Stimulated activated CD8-positive, alpha-beta memory T cell treated with anti-CD3 and anti-CD28 coated beads, Interleukin-4, amount 100 ng/mL, for 1 hour (primary cell): ENCODE results near the gene PIGM.

Experiments
- DNase-seq, 2 donors: peaks; one replicate each; pipeline ENCODE4 v3.0.0-alpha.2; 2020; ENCODE audit warnings: low read depth in 2 of 2, low spot score in 1 of 2

The PIGM gene

DNA sequence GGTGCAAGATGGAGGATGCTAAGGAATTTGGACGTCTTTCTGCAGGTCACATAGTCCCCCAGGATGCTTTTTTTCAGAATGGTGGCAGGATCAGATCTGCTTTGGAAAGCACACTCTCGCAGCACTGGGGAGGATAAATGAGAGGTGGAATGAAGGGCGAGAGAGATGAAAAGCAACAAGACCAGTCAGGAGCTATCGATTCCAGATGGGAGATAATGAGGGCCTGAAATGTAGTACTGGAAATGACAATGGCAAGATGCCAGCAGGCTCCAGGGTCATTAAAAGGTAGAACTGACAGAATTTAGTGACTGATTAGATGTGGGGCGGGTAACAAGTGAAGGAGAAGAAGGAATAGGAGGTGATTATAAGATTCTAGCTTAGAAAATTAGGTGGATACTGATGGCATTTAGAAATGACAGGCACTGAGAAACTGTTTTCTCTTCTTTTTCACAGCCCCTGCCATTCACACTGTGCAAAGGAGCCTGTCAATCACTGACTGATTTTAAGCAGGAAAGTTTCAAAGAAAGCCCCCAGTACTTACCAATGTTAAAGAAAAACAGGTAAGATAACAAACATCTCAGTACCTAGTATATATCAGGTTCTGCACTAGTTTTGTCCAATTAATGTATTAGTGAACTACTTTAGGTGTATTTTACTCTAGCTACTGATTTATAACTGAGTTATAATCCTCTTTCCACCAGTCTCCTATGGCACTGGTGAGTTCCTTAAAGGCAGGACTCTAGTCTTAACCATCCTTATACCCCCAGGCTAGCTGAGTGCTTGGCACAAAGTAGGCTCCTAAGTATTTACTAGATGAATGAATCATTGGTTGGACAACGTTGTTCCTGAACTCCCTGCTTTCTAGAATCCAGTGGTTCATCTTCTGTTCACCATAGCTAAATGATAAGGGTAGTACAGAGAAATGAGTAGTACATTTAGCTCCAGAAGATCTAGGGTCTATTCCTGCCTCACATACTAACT, 9.2 kb downstream of the PIGM start:
- no peak for DNase-seq

DNA sequence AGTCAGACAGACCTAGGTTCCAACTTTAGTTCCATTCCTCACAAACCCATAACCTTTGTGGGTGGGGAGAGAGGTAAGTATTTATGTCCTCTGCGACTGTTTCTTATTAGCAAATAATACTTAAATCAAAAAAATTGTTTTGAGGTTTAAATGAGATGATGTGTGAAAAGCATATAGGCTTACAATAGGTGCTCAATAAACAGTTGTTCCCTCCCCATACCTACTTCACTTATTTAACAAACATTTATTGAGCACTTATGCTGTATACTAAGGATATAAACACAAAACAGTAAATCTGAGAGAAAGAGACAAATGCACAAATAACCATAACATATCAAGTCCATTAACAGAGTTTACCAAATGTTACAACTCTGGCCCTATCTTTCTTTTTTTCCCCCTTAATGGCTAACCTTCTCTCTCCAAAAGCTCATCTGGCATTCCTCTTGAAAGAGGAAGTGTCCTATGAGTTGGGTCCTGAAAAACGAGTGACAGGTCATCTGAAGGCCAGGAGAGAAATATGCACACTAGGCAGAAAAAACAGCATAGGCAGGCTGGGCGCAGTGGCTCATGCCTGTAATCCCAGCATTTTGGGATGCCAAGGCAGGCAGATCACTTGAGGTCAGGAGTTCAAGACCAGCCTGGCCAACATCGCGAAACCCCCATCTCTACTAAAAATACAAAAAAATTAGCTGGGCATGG, 10.3 kb downstream of the PIGM start:
- no peak for DNase-seq

DNA sequence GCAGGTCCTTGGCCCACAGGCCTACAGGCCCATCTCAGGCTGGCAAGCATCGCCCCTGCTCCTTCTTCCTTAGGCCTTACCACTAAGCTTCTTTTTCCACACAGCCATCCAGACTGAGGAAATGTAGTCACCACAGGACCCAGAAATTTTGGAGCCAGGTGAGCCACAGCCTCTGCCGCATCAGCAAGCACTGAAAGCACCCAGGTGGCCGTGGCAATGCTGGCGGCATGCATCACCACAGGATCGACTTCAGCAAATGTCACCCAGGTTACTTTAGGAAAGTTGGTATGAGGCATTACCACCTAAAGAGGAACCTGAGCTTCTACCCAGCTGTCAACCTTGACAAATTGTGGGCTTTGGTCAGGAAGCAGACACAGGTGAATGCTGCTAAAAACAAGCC, 11.6 kb downstream of the PIGM start:
- DNase-seq = no peak

DNA sequence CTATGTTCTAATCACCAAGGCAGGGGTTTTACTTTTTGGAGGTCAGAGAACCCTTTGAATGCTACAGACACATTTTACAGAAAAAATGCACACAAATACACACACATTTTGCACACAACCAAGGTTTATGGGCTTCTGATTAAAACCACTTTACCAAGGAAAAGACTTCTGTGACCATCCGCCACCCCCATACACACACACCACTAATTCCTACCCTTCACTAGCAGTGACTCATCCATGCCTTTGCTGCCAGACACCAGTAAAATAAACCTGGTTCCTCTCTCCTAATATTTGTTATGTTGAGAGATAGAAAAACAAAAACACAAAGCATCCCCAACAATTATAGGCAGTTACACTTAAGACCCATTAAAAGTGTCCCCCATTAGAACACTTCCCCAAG, 12.9 kb downstream of the PIGM start:
- DNase-seq = no peak

DNA sequence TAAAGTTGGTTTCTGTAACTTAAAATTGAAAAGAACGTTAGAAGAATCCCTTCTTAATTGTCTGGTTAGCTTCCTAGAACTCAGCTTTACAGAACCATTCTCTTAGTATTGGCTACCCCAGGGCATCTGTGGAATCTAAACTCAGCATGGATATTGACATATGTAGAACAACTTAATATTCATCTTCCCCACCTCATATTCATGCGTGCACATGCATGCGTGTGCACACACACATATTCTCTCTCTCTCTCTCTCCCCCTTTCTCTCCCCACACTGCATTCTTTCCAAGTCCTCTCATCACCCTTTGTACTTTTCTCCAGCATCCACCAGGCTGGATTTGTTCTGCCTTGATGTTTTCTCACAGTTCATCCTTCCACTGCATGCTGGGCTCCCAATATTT, 13.4 kb downstream of the PIGM start:
- no peak for DNase-seq

DNA sequence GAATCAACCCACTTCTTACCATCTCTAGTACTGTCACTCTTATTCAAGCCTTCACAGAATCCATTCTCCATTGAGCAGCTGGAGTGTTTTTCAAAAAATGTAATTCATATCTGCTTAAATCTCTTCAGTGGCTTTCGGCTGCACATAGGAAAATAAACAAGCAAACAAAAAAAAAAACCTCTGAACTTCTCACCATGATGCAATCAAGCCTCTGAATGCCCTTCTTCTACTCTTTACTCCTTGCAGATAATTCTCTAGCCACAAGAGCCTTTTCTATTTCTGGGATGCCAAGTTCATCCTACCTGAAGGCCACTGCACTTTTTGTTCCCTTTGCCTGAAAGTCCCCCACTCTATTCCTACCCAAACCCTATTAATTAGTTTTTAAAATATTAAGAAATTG, 14.2 kb downstream of the PIGM start:
- DNase-seq = no peak

DNA sequence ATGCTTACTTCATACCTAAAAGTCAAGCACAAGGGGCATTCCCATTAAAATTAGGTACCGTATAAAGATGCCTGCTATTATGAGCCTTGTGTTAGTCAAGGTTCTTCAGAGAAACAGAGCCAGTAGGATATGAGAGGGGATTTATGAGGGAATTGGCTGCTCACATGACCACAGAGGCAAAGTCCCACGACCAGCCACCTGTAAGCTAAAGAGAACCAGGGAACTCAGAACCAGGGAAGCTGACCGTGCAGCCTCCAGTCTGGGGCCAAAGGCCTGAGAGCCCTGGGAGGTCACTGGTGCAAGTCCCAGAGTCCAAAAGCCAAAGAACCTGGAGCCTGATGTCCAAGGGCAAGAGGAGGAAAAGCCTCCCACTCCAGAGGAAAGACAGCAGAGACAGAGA, 20.0 kb downstream of the PIGM start:
- DNase-seq = no peak

DNA sequence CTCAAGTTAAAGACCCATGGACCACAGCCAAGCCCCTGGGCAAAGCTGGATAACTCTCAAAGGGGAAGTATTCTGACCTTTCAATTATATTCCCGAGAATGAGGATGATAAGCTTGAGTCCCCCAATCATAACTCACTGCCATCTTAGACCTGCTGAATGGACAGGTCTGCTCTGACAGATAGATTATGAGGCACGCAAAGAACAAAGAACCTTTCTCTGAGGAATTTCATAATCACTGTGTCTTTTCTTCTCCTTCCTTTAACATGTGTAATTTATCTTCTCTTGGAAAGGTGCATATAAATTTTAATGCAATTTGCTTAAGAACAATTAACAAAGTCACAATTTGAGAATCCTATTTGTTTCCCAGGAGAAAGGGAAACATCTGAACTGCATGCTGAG, 22.0 kb downstream of the PIGM start:
- DNase-seq = no peak

DNA sequence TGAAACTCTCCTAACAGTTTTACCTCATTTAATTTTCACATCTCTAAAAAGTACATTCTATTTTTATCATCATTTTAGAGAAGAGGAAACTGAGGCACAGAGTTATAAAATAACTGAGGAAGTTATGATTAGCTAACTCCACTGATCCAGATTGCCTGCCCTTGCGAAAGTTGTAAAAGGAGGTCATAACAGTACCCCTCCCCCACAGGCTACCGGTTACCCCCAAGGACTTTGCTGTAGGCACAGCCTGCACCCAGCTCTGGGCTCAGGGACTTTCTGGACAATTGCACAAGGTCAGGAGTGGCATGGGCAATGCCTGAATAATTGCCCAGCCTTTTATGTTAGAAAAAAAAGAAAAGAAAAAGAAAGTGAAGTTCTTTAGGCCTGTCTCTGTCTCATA, 22.7 kb downstream of the PIGM start:
- no peak for DNase-seq

DNA sequence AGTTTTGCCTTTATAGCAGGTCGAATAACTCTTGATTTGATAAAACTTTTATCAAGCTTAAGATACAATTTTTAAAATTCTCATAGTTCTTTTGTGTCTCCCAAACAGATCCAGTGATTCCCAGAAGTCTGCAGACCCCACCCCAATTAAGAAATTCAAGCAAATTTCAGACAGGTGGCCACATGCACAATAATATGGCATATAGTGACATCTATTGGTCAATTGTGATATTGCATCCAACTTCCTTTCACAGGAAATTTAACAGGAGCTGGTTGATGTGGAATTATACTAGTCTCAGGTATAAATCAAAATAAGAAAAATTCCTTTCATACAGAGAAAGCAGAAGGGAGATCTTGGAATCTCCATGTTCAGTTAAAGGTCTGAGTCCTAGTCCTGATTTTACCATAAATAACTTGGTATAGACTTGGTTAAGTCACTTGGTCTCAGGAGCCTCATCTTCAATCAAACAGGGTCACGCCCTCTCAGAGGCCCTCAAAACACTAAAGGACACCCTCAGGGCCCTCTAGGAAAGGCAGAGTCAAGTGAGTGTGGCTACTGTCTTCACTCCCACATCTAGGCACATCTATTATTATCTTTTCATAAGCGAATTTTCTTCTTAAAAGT, 24.1 kb downstream of the PIGM start:
- no peak for DNase-seq

DNA sequence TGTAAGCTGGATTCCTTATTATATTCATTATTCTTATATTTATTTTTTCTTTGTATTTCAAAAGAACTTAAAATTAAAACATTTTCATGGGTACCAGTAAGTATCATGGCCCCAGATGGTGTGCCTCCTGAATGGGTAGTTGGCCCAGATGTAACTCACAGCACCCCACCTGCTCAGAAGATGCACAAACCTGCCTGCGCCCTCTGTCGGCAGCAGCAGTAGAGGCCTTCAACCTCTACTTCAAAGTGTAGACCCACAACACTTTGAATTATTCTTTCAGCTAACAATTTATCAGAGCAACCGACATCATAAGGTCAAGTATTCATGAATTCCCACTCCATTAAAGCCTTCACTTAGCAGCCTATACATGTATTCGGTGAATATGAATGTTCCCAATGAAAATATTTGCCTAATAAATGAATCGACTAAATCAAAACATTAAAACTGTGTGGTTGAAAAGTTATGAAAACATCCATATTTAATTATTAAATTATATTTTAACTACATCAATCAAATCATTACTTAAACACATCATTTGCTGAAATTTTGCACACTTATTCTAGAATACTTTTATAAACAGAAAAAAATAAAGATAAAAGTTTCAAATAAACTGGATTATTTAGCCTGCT, 25.4 kb downstream of the PIGM start:
- peak; percentile 22 to 47 for DNase-seq

DNA sequence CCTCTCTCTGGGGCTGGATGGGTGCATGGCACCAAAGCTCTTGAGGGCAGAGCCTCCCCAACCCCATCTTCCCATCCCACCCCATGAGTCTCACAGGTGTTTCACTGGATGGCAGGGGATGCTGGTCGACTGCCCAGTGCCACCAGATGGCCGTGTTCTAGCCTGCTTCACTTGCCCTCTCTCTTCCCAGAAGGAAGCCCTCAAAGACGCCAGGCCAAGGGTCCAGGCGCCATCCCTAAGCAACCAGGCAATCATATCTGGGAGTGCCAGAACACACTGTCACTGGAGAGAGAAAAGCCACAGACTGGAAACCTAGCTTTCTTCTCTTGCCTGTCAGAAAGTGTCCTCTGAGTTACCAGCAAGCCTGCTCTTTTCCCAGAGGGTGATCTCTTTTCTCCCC, 26.7 kb downstream of the PIGM start:
- DNase-seq = no peak

DNA sequence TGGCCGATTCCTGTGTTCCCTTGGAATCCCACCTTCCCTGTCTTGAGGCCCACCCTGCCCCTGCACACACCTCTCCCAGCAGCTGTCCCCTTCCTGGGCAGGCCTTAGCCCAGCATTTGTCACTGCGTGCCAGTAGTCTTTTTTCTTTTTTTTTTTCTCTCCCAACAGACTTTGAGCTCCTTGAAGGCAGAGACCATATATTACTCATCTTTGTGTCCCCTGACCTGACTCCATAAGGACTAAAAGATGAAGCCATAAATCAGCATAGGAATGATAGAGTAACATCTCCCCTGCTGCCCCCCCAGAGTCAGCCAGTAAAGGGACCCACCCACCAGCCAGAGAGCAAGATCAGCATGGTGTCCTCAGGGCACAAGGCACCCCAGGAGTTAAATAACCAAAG, 27.4 kb downstream of the PIGM start:
- no peak for DNase-seq

DNA sequence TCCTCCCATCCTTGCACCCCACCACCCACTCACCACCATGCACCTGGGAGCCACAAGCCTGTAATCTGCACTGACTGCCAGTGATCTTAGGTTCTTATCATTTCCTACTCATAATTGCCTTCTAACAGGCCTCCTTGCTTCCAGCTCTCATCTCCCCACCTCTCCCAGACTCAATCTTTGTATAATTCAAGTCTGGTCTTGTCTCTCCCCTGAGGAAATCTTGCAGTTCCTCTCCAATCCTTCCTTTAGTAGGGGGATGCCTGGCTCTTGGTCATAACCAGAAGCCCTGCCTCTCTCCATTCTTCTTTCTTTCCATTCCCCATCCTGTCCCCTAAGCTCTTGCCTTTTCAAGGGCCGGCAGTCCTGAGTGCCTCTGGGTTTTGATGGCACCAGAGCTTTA, 27.8 kb downstream of the PIGM start:
- DNase-seq = no peak

DNA sequence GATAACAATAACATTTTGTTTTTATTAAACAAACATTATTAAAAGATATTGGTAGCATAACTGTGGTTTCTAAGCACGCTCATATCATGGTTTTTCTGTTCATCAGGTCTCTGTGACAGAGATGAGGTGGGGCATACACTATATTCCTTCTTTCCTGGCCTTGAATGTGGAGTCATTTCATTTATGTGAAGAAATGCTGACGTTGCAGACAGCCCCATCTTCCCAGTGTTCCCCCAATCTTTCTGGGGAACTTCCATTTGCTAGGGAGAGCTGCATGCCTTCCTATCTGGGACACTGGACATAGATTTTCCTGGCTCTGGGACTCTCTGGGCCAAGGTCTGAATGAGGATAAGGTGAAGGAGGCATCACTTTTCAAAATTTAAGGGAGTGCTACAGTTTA, 30.4 kb downstream of the PIGM start:
- DNase-seq = no peak

DNA sequence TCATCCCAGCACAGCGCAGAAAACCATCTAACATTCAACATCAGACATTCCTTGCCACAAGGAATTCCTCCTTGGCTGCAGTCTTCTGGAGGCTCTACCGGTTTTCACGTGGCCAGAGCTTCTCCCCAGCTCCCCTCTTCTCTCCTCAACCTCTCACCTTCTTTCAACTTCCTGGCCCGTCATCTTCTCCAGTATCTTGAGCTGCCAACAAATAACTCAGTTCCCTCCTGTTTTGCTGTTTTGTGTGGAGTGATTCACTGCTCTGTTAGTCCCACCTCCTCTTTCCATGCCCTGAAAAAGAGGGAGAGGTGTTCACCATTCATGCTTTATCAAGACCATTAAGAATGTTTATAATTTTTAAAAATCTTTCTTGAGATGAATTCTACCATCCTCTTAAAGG, 32.6 kb downstream of the PIGM start:
- DNase-seq = no peak

DNA sequence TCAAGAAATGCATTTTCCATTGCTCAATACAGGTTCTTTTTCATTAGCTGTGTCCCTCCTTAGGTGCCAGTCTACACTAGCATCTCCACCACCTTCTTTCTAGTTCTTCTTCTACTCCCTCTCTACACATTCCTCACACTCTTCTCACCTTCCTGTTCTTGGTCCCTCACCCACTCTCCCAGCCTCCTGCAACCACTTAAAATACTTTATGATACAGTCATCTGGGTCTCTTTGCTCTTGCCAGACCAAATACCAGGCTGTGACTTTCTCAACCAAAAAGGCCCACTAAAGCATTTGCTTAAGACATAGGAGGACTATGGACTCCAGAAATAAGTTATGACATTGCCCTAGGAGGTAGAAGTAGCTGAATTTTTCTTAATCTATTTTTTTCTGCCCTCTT, 35.1 kb downstream of the PIGM start:
- DNase-seq = no peak

DNA sequence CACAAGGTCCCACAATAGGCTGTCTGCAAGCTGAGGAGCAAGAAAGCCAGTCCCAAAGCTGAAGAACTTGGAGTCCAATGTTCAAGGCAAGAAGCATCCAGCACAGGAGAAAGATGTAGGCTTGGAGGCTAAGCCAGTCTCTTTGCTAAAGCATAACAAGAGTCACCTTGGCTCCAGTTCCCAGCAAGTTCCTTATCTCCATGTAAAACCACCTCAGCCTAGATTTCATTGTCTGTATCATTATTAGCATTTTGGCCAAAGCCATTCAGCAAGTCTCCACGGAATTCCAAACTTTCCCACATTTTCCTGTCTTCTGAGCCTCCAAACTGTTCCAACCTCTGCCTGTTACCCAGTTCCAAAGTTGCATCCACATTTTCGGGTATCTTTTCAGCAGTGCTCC, 36.9 kb downstream of the PIGM start:
- no peak for DNase-seq

DNA sequence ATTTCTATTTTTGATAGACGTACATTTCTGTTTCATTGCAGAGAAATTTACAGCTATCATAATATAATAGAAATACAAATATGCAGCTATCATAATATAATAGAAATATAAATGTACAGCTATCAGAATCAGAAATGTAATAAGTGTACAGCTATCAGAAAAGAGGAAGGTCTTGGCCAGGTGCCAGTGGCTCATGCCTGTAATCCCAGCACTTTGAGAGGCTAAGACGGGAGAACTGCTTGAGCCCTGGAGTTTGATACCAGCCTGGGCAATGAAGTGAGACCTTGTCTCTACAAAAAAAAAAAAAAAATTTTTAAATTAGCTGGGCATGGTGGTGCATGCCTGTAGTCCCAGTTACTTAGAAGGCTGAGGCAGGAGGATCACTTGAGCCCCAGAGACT, 37.9 kb downstream of the PIGM start:
- no peak for DNase-seq

DNA sequence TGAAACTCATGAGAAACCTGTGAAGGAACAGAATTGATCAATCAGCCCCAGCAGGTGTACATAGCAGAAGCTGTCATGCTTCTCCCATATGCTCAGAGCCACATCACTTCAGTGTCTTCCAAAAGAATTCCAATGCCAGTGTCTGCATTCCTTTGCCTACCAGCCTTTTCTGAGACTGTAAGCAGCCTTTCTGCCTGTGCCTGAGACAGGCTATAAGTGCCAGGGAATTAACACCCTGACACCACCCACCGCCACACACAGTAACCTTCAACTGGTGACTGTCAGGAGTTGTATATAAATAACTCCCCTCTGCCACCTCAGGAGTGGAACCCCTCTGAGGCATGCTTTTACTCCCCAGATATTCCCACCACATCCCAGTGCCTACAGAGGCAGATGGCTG, 39.6 kb downstream of the PIGM start:
- DNase-seq = no peak

DNA sequence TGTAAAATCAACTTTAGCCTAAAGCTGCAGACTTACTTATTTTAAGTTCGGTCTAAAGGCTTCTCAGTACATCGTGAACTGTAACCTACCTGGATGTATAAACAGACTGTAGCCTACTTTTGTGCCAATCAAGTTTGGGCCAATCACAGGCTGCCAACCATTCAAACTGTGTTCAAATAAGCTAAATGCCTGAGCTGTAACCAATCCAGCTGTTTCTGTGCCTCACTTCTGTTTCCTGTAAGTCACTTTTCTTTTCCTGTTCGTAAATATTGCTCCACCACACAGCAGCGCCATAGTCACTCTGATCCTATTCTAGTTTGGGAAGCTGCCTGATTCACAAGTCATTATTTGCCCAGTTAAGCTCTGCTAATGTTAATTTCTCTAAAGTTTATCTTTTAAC, 40.3 kb downstream of the PIGM start:
- DNase-seq = no peak

DNA sequence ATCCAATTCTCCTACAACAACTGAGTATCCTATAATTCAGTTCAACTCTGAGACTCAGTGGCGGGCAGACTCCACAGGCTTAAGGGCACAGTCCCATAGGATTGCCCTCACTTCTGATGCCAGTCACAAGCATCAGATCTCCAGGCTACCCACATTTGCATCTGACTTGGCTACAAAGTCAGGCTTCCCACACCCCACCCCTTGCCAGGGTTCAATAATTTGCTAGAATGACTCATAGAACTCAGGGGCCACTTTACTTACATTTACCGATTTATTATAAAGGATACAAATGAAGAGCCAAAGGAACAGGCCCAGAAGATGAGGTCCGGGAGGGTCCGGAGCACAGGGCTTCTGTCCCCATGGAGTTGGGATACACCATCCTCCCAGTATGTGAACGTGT, 41.8 kb downstream of the PIGM start:
- no peak for DNase-seq
